PC-9 (cell line): ENCODE results near the gene MAGI2. TPM values are rescaled to one million over a fixed set of nuclear protein-coding genes. Genes with fewer than 3 reads are reported as not detected.

Source experiments
- BruUV-seq: library from RNA; stranded (reverse); fragments of 400-500 nt; replicated peaks from 2 replicates; lab custom pipeline; 2021; lab: Mats Ljungman, UMichigan
- CTCF ChIA-PET: fragments of 300-600 bp; sonication (Branson Sonifier 250); formaldehyde crosslinking; loops from one replicate; lab custom pipeline; 2022; ENCODE audit warnings: antibody characterized with exemption; lab: Charles Lee
- POLR2A ChIA-PET: fragments of 300-600 bp; sonication (Branson Sonifier 250); formaldehyde crosslinking; loops from one replicate; lab custom pipeline; 2022; ENCODE audit warnings: antibody characterized with exemption; ENCODE audit not compliant: unreplicated experiment; lab: Charles Lee
- DNase-seq, 2 experiments: peaks; one replicate each; pipeline versions ENCODE4 v3.0.0 to v3.0.0-alpha.2; 2015 to 2022; ENCODE audit warnings: mixed read lengths in 1 of 2
- H2AFZ ChIP-seq: fragments of 200-600 bp; sonication (generic); 2 replicates; pipeline ENCODE4 v1.8.1; 2017; ENCODE audit warnings: antibody characterized with exemption
- H3F3A ChIP-seq: fragments of 200-600 bp; sonication (generic); 2 replicates; pipeline ENCODE4 v1.8.1; 2017; ENCODE audit warnings: antibody characterized with exemption, mild to moderate bottlenecking, low read depth; ENCODE audit not compliant: insufficient read depth
- H3K27ac ChIP-seq: fragments of 200-600 bp; sonication (generic); 2 replicates; pipeline ENCODE4 v1.6.1; 2016; ENCODE audit warnings: mixed run types
- H3K27me3 ChIP-seq: fragments of 200-600 bp; sonication (generic); 2 replicates; pipeline ENCODE4 v1.6.1; 2016; ENCODE audit warnings: low read depth, mixed run types; ENCODE audit not compliant: insufficient read depth
- H3K36me3 ChIP-seq: fragments of 200-600 bp; sonication (generic); 2 replicates; pipeline ENCODE4 v1.6.1; 2016; ENCODE audit warnings: low read depth, mixed run types
- H3K4me1 ChIP-seq: fragments of 200-600 bp; sonication (generic); replicated peaks from 2 replicates; pipeline ENCODE4 v1.6.1; 2016; ENCODE audit warnings: mixed run types; ENCODE audit not compliant: insufficient read depth
- H3K4me2 ChIP-seq: fragments of 200-600 bp; sonication (generic); 2 replicates; pipeline ENCODE4 v1.6.1; 2017; ENCODE audit warnings: mixed run types
- H3K4me3 ChIP-seq: fragments of 200-600 bp; sonication (generic); 2 replicates; pipeline ENCODE4 v1.6.1; 2016; ENCODE audit warnings: mixed run types
- H3K79me2 ChIP-seq: fragments of 200-600 bp; sonication (generic); 2 replicates; pipeline ENCODE4 v1.6.1; 2017; ENCODE audit warnings: low read depth, mixed run types
- H3K9me2 ChIP-seq: fragments of 200-600 bp; sonication (generic); 2 replicates; pipeline ENCODE4 v1.8.1; 2017; ENCODE audit warnings: mild to moderate bottlenecking; ENCODE audit not compliant: insufficient read depth
- H3K9me3 ChIP-seq: fragments of 200-600 bp; sonication (generic); 2 replicates; pipeline ENCODE4 v1.8.1; 2016; ENCODE audit warnings: low read depth; ENCODE audit not compliant: insufficient read depth
- H4K20me1 ChIP-seq: fragments of 200-600 bp; sonication (generic); 2 replicates; pipeline ENCODE4 v1.8.1; 2017; ENCODE audit not compliant: insufficient read depth
- CTCF ChIP-seq: fragments of 200-600 bp; sonication (generic); conservative IDR thresholded peaks from 2 replicates; pipeline ENCODE4 v1.6.1; 2017; ENCODE audit warnings: mixed run types, antibody characterized with exemption, mild to moderate bottlenecking, moderate library complexity
- EZH2 ChIP-seq: fragments of 200-600 bp; sonication (generic); IDR thresholded peaks from 2 replicates; pipeline ENCODE4 v1.8.0; 2017; ENCODE audit warnings: antibody characterized with exemption, low read depth
- intact Hi-C: fragments of 100-400 bp; cut with micrococcal nuclease; formaldehyde crosslinking; loops from one replicate; pipeline ENCODE4 v1.10.0; 2022; ENCODE audit not compliant: unreplicated experiment
- total RNA-seq: library from RNA; stranded (reverse); gene quantifications from 2 replicates; pipeline ENCODE4 v1.2.3, GENCODE V29; 2021

Gene MAGI2
- total RNA-seq, 1 experiment from 2014 or later: 0.92 TPM

GRCh38 chr7:78146546-78146945 is 1306.9 kb downstream of the MAGI2 start:
- no peak overlapping the region for H3K4me3 ChIP-seq
- BruUV-seq: no TSS peak
- ChIA-PET POLR2A (no interaction called here), CTCF (no interaction called here)
- H3F3A ChIP-seq: no peaks in the 10 kb centered on the region
- H3K9me2 ChIP-seq: no peaks in the 10 kb centered on the region
- H3K4me1 ChIP-seq: no peaks in the 10 kb centered on the region
- H3K36me3 ChIP-seq: no peaks in the 10 kb centered on the region
- H3K9me3 ChIP-seq: no peaks in the 10 kb centered on the region
- H3K4me2 ChIP-seq: no peak overlapping the region
- H3K27me3 ChIP-seq: no peaks in the 10 kb centered on the region
- H3K27ac ChIP-seq: no peak overlapping the region
- DNase-seq: no peak
- no peak for TF ChIP-seq CTCF
- no peak for TF ChIP-seq EZH2
- no peaks in the 10 kb centered on the region for H4K20me1 ChIP-seq
- intact Hi-C loops: no loop called here
- H3K79me2 ChIP-seq: no peaks in the 10 kb centered on the region
- no peak overlapping the region for H2AFZ ChIP-seq

- no peak for DNase-seq
- H3K9me2 ChIP-seq: no peaks in the 10 kb centered on the region
- POLR2A ChIA-PET: no interaction called here
- CTCF ChIA-PET: no interaction called here
- no peak overlapping the region for H3K4me2 ChIP-seq
- H3F3A ChIP-seq: no peaks in the 10 kb centered on the region
- intact Hi-C loops: loop anchor here (1.0 kb wide), 1 partner anchor 10 kb away; no protein-coding TSS in a partner anchor
- no peaks in the 10 kb centered on the region for H3K27me3 ChIP-seq
- no peaks in the 10 kb centered on the region for H3K4me1 ChIP-seq
- H2AFZ ChIP-seq: no peak overlapping the region
- no peaks in the 10 kb centered on the region for H3K79me2 ChIP-seq
- no peaks in the 10 kb centered on the region for H3K9me3 ChIP-seq
- no peak overlapping the region for H3K4me3 ChIP-seq
- no peaks in the 10 kb centered on the region for H4K20me1 ChIP-seq
- BruUV-seq: no TSS peak
- H3K36me3 ChIP-seq: no peaks in the 10 kb centered on the region
- no peak overlapping the region for H3K27ac ChIP-seq
- TF ChIP-seq EZH2 (no peak), CTCF (no peak)
These were observed 1309.8 kb downstream of the MAGI2 start for GRCh38 chr7:78143661-78144060.

GRCh38 chr7:78141522-78142281 is 1311.8 kb downstream of the MAGI2 start:
- Histone ChIP-seq H3K9me2 (no peaks in the 10 kb centered on the region), H3K9me3 (no peaks in the 10 kb centered on the region), H3K79me2 (no peaks in the 10 kb centered on the region), H4K20me1 (no peaks in the 10 kb centered on the region), H3K27me3 (no peaks in the 10 kb centered on the region), H3K4me1 (no peaks in the 10 kb centered on the region), H3K4me3 (no peak overlapping the region), H3K36me3 (no peaks in the 10 kb centered on the region), H3K4me2 (no peak overlapping the region), H3F3A (no peaks in the 10 kb centered on the region), H2AFZ (no peak overlapping the region), H3K27ac (no peak overlapping the region)
- TF ChIP-seq EZH2 (no peak), CTCF (no peak)
- intact Hi-C loops: no loop called here
- ChIA-PET CTCF (interaction anchor here (0.5 kb wide), 1 partner anchor 49 kb away, joined by 4 read pairs; no protein-coding TSS in a partner anchor), POLR2A (interaction anchor here (0.6 kb wide), 1 partner anchor 584 kb away, joined by 4 read pairs; no protein-coding TSS in a partner anchor)
- no TSS peak for BruUV-seq
- no peak for DNase-seq
